GM21825 (cell line): ENCODE data around the gene VPS50.
"Not testable (repeated sequence)": the region's sequence is repeated elsewhere in the genome, so short reads cannot be mapped to it uniquely, and the experiment has no call there.

Experiments used
- ATAC-seq: cut with Tn5 transposase; IDR thresholded peaks from one replicate; pipeline ENCODE4 v1.9.1; 2021; ENCODE audit warnings: mild to moderate bottlenecking, moderate library complexity; ENCODE audit not compliant: unreplicated experiment

Gene VPS50

GRCh38 chr7:93326291-93326690 is 94.1 kb downstream of the VPS50 start:
- not testable (repeated sequence) for ATAC-seq

GRCh38 chr7:93327006-93327633 is 95.0 kb downstream of the VPS50 start:
- ATAC-seq = no peak

DNA sequence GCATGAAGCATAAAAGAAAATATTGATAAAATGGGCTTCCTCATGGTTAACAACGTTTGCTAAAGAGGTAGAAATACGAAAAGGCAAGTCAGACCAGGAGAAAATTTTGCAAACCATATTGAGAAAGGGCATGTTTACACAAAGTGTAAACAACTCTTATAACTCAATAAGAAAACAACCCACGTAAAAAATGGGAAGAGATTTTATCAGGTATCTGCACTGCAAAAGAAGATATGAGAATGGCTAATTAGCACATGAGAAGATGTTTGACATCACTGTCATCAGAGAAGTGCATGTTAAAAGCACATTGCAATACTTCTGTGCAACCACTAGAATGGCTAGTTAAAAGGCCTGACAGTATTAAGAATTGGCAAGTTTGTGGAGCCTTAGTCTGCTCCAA is 99.5 kb downstream of the VPS50 start:
- no peak for ATAC-seq

DNA sequence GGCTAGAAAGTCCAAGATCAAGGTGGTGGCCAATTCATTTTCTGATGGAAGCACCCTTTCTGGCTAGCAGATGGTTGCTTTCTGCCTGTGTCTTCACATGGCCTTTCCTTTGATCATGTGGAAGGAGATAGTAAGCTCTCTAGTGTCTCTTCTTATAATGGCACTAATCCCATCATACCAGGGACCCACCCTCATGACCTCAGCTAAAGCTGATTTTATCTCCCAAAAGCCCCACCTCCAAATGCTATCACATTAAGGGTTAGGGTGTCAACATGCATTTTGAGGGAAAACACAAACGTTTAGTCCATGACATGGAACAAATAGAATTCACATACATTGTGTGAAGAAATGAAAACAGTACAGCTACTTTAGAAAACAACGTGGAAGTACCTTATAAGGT is 100.0 kb downstream of the VPS50 start:
- ATAC-seq = no peak

DNA sequence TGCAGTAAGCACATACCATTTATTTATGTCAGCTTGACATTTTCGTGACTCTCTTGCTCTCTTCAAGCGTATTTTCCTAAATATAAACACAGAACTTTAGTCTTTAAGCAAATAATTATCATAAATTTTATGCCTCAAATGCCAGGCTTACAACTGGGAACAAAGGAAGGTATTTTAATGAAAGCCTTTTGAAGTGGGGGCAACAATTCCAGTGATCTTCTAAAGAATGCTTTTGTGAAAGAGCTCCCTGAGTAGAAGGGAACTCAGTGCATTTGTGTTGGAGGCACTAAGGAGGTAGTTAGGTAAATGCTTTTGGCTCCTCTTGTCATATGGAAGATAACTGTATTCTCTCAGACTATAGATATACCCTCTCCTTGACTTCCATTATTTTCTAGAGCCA is 104.9 kb downstream of the VPS50 start:
- ATAC-seq = no peak

GRCh38 chr7:93342178-93342577 is 110.0 kb downstream of the VPS50 start:
- not testable (repeated sequence) for ATAC-seq

DNA sequence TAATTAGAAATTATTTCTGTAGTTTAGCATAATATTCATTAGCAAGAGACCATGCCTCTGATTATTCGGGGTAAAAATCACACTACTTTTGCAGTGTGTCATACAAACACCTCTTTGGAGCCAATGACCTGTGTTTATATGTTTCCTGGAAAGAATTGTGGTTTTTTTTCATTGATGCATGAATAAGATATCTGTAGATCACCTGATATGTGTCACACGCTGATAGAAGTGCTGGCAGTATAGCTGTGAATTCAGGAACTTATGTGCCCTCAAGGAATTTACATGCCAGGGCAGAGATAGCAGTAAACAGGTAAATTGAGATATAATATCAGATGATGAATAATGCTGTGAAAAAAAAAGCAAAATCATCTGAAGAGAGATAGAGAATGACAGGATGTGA is 118.2 kb downstream of the VPS50 start:
- ATAC-seq = no peak

DNA sequence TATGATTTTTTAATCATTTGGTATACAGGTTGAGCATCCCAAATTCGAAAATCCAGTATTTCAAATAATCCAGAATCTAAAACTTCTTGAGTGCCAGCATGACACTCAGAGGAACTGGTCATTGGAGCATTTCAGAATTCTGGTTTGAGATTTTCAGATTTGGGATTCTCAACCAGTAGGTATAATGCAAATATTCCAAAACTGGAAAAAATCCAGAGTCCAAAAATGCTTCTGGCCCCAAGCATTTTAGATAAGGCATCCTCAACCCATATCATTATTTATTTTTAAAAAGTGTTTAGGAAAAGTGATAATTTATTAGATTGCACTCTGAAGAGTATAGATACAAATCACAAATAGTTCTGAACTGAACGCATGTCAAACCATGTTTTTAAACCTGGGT is 120.7 kb downstream of the VPS50 start:
- ATAC-seq = no peak

- no peak for ATAC-seq
Observed at GRCh38 chr7:93354815-93355214, 122.6 kb downstream of the VPS50 start.

GRCh38 chr7:93359520-93360198 is 127.5 kb downstream of the VPS50 start:
- no peak for ATAC-seq

- no peak for ATAC-seq
Observed at GRCh38 chr7:93361853-93362252, 129.7 kb downstream of the VPS50 start.

DNA sequence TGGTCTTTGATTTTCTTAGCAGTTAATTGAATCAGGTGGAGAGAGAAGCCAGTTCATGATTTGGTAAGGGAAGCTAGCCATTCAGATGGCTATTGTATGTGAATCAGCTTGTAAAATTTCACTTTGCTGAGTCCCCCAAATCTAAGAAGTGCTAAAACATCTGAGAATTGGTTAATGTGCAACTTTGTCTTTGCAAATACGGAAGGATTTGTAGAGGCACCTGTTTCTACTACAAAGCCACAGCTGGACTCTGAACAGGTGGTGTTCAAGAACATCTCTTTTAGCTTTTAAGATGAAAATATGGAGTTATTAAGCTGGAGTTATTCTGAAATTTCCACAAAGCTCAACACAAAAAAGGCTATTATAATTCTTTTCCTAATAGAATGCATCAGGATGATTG is 132.6 kb downstream of the VPS50 start:
- ATAC-seq = no peak

GRCh38 chr7:93365341-93365740 is 133.2 kb downstream of the VPS50 start:
- ATAC-seq = no peak

DNA sequence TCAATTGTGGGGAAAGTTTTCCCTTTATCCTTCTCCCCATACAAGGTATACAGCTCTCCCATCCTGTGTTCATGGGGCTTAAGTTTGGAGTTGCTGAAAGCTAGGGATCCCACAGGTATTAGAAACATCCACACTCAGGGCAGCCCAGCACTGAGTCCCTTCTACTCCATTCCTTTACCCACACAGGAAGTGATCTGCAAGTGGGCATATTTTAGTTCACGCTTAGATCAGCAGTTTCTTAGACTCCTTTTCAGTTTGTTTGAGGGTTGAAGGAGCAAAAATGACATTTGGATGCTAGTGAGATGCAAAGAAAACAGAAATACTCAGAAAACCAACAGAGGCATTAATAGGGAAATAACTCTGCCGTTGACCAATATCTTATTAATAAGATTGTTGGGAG is 134.7 kb downstream of the VPS50 start:
- ATAC-seq = no peak

DNA sequence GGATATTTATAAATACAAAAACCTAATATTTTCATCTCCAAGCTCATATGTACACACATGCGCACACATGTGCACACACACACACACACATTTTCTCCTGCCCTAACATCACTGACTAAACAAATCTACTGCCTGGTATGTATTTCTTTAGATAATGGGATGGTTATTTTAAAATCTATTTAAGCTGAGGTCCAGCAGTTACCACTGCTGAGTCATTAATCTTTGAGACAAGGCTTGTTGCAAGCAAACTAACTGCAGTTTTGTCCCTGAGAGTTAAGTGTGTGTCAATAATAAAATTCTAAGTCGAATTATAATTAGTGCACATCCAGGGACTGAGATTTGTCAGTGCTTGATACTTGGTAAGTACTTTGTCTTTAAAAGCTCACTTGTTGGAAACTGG is 135.1 kb downstream of the VPS50 start:
- ATAC-seq = no peak

DNA sequence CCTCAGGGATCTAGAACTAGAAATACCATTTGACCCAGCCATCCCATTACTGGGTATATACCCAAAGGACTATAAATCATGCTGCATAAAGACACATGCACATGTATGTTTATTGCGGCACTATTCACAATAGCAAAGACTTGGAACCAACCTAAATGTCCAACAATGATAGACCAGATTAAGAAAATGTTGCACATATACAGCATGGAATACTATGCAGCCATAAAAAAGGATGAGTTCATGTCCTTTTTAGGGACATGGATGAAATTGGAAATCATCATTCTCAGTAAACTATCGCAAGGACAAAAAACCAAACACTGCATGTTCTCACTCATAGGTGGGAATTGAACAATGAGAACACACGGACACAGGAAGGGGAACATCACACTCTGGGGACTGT is 138.8 kb downstream of the VPS50 start:
- ATAC-seq = not testable (repeated sequence)

DNA sequence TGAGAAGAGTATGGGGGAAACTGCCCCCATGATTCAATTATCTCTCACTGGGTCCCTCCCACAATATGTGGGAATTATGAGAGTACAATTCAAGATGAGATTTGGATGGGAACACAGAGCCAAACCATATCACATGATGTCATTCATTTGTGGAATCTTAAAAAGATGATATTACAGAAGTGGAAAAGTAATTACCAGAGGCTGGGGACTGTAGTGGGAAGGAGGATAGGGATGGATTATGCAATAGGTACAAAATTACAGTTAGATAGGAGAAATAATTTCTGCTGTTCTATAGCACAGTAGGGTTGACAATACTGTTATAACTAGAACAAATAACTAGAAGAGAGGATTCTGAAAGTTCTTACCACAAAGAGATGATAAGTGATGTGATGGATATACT is 141.4 kb downstream of the VPS50 start:
- ATAC-seq = no peak

DNA sequence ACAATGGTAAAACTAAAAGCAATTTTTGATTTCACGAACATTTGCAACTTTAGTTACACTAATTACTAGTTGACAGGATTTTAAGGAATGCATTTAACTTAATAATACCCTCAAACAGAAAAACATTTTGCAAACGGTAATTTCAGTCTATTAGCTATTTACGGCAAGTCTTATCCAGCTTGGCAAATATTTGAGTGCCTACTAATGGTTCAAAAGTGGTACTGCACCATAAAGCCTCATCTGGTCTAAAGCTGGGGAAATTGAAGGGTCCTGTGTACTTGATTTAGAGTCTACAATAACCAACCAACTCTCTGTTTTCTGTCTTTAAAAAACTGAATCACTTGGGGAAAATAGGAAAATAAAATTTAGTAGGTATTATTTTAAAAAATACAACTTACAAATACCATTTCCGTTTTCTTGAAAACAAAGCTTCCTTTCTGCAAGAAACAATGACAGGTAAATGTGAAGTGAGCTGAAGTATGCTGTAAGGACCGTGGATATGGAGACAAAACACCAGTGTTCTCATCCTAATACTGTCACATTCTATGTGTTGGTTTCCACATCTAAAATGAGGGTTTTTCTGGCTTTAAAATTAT is 142.3 kb downstream of the VPS50 start:
- peak; percentile 73 for ATAC-seq

GRCh38 chr7:93375603-93376002 is 143.4 kb downstream of the VPS50 start:
- ATAC-seq = no peak

GRCh38 chr7:93378131-93378760 is 146.1 kb downstream of the VPS50 start:
- ATAC-seq = no peak

- ATAC-seq = no peak
Observed at GRCh38 chr7:93382362-93382761, 150.2 kb downstream of the VPS50 start.

GRCh38 chr7:93390660-93391059 is 158.5 kb downstream of the VPS50 start:
- ATAC-seq = no peak
